Measurements from ENCODE around the gene VPS52.

Gene VPS52

GRCh38 chr6:33212857-33213165 is 58.9 kb downstream of the VPS52 start:
- DNase-seq (ENCODE audit: low read depth in 4 of 4, low spot score in 1 of 4), result no peak

GRCh38 chr6:33211666-33212422 is 59.8 kb downstream of the VPS52 start:
- DNase-seq (ENCODE audit: low read depth in 4 of 4, low spot score in 1 of 4), result no peak

GRCh38 chr6:33211136-33211535 is 60.5 kb downstream of the VPS52 start:
- DNase-seq (ENCODE audit: low read depth in 4 of 4, low spot score in 1 of 4), result no peak

- DNase-seq (ENCODE audit: low read depth in 4 of 4, low spot score in 1 of 4), result no peak
Observed at GRCh38 chr6:33209856-33210255, 61.8 kb downstream of the VPS52 start.

- DNase-seq (ENCODE audit: low read depth in 4 of 4, low spot score in 1 of 4), result peak; percentile 65 to 83 (median 74)
Observed at GRCh38 chr6:33208091-33208967, 63.3 kb downstream of the VPS52 start, which contains the start of gene RING1. RING1 (plus strand) TSS chr6:33208500; CDS start chr6:33208823, 323 bp downstream.

- no peak for DNase-seq (ENCODE audit: low read depth in 4 of 4, low spot score in 1 of 4)
Observed at GRCh38 chr6:33207552-33208090, 64.1 kb downstream of the VPS52 start.

GRCh38 chr6:33206864-33207551 is 64.7 kb downstream of the VPS52 start:
- DNase-seq (ENCODE audit: low read depth in 4 of 4, low spot score in 1 of 4), result no peak

- no peak for DNase-seq (ENCODE audit: low read depth in 4 of 4, low spot score in 1 of 4)
Observed at GRCh38 chr6:33206027-33206863, 65.4 kb downstream of the VPS52 start.

GRCh38 chr6:33205191-33206026 is 66.3 kb downstream of the VPS52 start:
- DNase-seq (ENCODE audit: low read depth in 4 of 4, low spot score in 1 of 4), result no peak

GRCh38 chr6:33204415-33205190 is 67.1 kb downstream of the VPS52 start, which contains the start of gene HSD17B8:
HSD17B8 (plus strand) TSS chr6:33204655; CDS start chr6:33204669, 14 bp downstream.
- DNase-seq (ENCODE audit: low read depth in 4 of 4, low spot score in 1 of 4), result peak; percentile 73 to 95 (median 85)

- DNase-seq (ENCODE audit: low read depth in 4 of 4, low spot score in 1 of 4), result no peak
Observed at GRCh38 chr6:33204165-33204414, 67.6 kb downstream of the VPS52 start.

GRCh38 chr6:33203443-33204164 is 68.1 kb downstream of the VPS52 start:
- DNase-seq (ENCODE audit: low read depth in 4 of 4, low spot score in 1 of 4), result no peak

GRCh38 chr6:33202799-33203198 is 68.9 kb downstream of the VPS52 start:
- DNase-seq (ENCODE audit: low read depth in 4 of 4, low spot score in 1 of 4), result no peak

GRCh38 chr6:33201935-33202334 is 69.7 kb downstream of the VPS52 start:
- no peak for DNase-seq (ENCODE audit: low read depth in 4 of 4, low spot score in 1 of 4)

- no peak for DNase-seq (ENCODE audit: low read depth in 4 of 4, low spot score in 1 of 4)
Observed at GRCh38 chr6:33201147-33201545, 70.5 kb downstream of the VPS52 start.

All from stimulated activated CD4-positive, alpha-beta T cell treated with anti-CD3 and anti-CD28 coated beads, Interleukin-1b, Interleukin-23, amount 100 ng/mL, for 24 hours (primary cell).